Measurements from ENCODE around the gene TMEM170A.

Gene TMEM170A

GRCh38 chr16:75494184-75494583 is 29.7 kb upstream of the TMEM170A start:
- no peaks in the 10 kb centered on the region for H3K9me2 ChIP-seq (replicated peaks; ENCODE audit: insufficient read depth, low read length)
- TF ChIP-seq EZH2phosphoT487 (conservative IDR thresholded peaks at IDR 0.05; ENCODE audit: low read length) = no peak
- TF ChIP-seq CTCF (IDR thresholded peaks at IDR 0.05; ENCODE audit: insufficient read depth, low read length, poor library complexity, severe bottlenecking) = no peak
- H3K9ac ChIP-seq (ENCODE audit: low read length) = no peak overlapping the region

GRCh38 chr16:75491876-75492275 is 27.4 kb upstream of the TMEM170A start:
- no peak overlapping the region for H3K9ac ChIP-seq (ENCODE audit: low read length)
- H3K27ac ChIP-seq (ENCODE audit: low read depth, low read length) = no peak overlapping the region
- H4K20me1 ChIP-seq (ENCODE audit: low read depth, low read length) = no peaks in the 10 kb centered on the region
- no peak overlapping the region for H3K4me2 ChIP-seq (ENCODE audit: low read depth, low read length, poor library complexity, severe bottlenecking)
- H3K9me3 ChIP-seq (ENCODE audit: insufficient read depth, low read length) = no peaks in the 10 kb centered on the region
- H3K27me3 ChIP-seq (ENCODE audit: low read length) = no peaks in the 10 kb centered on the region
- no peaks in the 10 kb centered on the region for H3K36me3 ChIP-seq (ENCODE audit: low read length)
- H3K79me2 ChIP-seq (ENCODE audit: insufficient read depth, low read length) = no peaks in the 10 kb centered on the region
- no peaks in the 10 kb centered on the region for H3K9me2 ChIP-seq (replicated peaks; ENCODE audit: insufficient read depth, low read length)
- H3F3A ChIP-seq (ENCODE audit: insufficient read depth) = peaks cover 8% of the 10 kb centered on the region; the same call in 1 of the 2 replicates
- no peak overlapping the region for H3K4me3 ChIP-seq (ENCODE audit: insufficient read depth, low read length, poor library complexity, severe bottlenecking)
- no peak overlapping the region for H2AFZ ChIP-seq (ENCODE audit: low read depth, low read length, severe bottlenecking)
- no peak for TF ChIP-seq EZH2phosphoT487 (conservative IDR thresholded peaks at IDR 0.05; ENCODE audit: low read length)
- no peak for TF ChIP-seq CTCF (IDR thresholded peaks at IDR 0.05; ENCODE audit: insufficient read depth, low read length, poor library complexity, severe bottlenecking)

More at GRCh38 chr16:75494184-75494583, 29.7 kb upstream of the TMEM170A start:
- Histone ChIP-seq H3K9me3 (ENCODE audit: insufficient read depth, low read length) (no peaks in the 10 kb centered on the region), H3K4me3 (ENCODE audit: insufficient read depth, low read length, poor library complexity, severe bottlenecking) (no peak overlapping the region), H2AFZ (ENCODE audit: low read depth, low read length, severe bottlenecking) (no peak overlapping the region), H4K20me1 (ENCODE audit: low read depth, low read length) (no peaks in the 10 kb centered on the region), H3K4me2 (ENCODE audit: low read depth, low read length, poor library complexity, severe bottlenecking) (no peak overlapping the region), H3K27me3 (ENCODE audit: low read length) (no peaks in the 10 kb centered on the region), H3K27ac (ENCODE audit: low read depth, low read length) (no peak overlapping the region), H3K79me2 (ENCODE audit: insufficient read depth, low read length) (no peaks in the 10 kb centered on the region), H3K36me3 (ENCODE audit: low read length) (no peaks in the 10 kb centered on the region), H3F3A (ENCODE audit: insufficient read depth) (peaks cover 3% of the 10 kb centered on the region; the same call in 1 of the 2 replicates)

GRCh38 chr16:75488322-75488721 is 23.8 kb upstream of the TMEM170A start:
- Histone ChIP-seq H2AFZ (ENCODE audit: low read depth, low read length, severe bottlenecking) (no peak overlapping the region), H3K9me2 (replicated peaks; ENCODE audit: insufficient read depth, low read length) (no peaks in the 10 kb centered on the region), H3K27ac (ENCODE audit: low read depth, low read length) (peak overlapping the region; percentile 52), H3K79me2 (ENCODE audit: insufficient read depth, low read length) (no peaks in the 10 kb centered on the region), H3K4me3 (ENCODE audit: insufficient read depth, low read length, poor library complexity, severe bottlenecking) (no peak overlapping the region), H3K27me3 (ENCODE audit: low read length) (no peaks in the 10 kb centered on the region), H3K36me3 (ENCODE audit: low read length) (no peaks in the 10 kb centered on the region), H4K20me1 (ENCODE audit: low read depth, low read length) (no peaks in the 10 kb centered on the region), H3F3A (ENCODE audit: insufficient read depth) (peaks cover 22% of the 10 kb centered on the region), H3K4me2 (ENCODE audit: low read depth, low read length, poor library complexity, severe bottlenecking) (no peak overlapping the region), H3K9ac (ENCODE audit: low read length) (no peak overlapping the region), H3K9me3 (ENCODE audit: insufficient read depth, low read length) (no peaks in the 10 kb centered on the region)
- TF ChIP-seq CTCF (IDR thresholded peaks at IDR 0.05; ENCODE audit: insufficient read depth, low read length, poor library complexity, severe bottlenecking) (no peak), EZH2phosphoT487 (conservative IDR thresholded peaks at IDR 0.05; ENCODE audit: low read length) (no peak)
